Smooth muscle cell (in vitro differentiated cells): ENCODE results near the gene CPNE5. TPM values are rescaled to one million over a fixed set of nuclear protein-coding genes. Genes with fewer than 3 reads are reported as not detected.

Source experiments
- DNase-seq: peaks from one replicate; lab custom pipeline; 2025; ENCODE audit not compliant: unreplicated experiment; lab: John Stamatoyannopoulos, UW
- H2AFZ ChIP-seq: fragments of 200-600 bp; sonication (generic); 2 replicates; pipeline ENCODE4 v1.6.0; 2016; ENCODE audit warnings: antibody characterized with exemption, low read depth, mild to moderate bottlenecking
- H3F3A ChIP-seq: fragments of 200-600 bp; sonication (generic); 2 replicates; pipeline ENCODE4 v1.6.0; 2017; ENCODE audit warnings: antibody characterized with exemption, low read depth
- H3K27ac ChIP-seq: fragments of 200-600 bp; sonication (generic); 2 replicates; pipeline ENCODE4 v1.5.1; 2016; ENCODE audit warnings: low read depth, mild to moderate bottlenecking
- H3K27me3 ChIP-seq: fragments of 200-600 bp; sonication (generic); 2 replicates; pipeline ENCODE4 v1.6.1; 2016; ENCODE audit warnings: low read depth, mild to moderate bottlenecking
- H3K36me3 ChIP-seq: fragments of 200-600 bp; sonication (generic); 2 replicates; pipeline ENCODE4 v1.5.1; 2016; ENCODE audit warnings: low read depth
- H3K4me1 ChIP-seq: fragments of 200-600 bp; sonication (generic); 2 replicates; pipeline ENCODE4 v1.5.1; 2016; ENCODE audit warnings: low read depth
- H3K4me2 ChIP-seq: fragments of 200-600 bp; sonication (generic); 2 replicates; pipeline ENCODE4 v1.6.0; 2016; ENCODE audit warnings: mild to moderate bottlenecking
- H3K4me3 ChIP-seq: fragments of 200-600 bp; sonication (generic); 2 replicates; pipeline ENCODE4 v1.5.1; 2016; ENCODE audit warnings: mild to moderate bottlenecking
- H3K79me2 ChIP-seq: fragments of 200-600 bp; sonication (generic); 2 replicates; pipeline ENCODE4 v1.6.0; 2016; ENCODE audit warnings: low read depth, mild to moderate bottlenecking
- H3K9ac ChIP-seq: fragments of 200-600 bp; sonication (generic); 2 replicates; pipeline ENCODE4 v1.6.0; 2016; ENCODE audit warnings: low read depth
- H3K9me3 ChIP-seq: fragments of 200-600 bp; sonication (generic); replicated peaks from 2 replicates; pipeline ENCODE4 v1.5.1; 2016; ENCODE audit warnings: low read depth
- H4K20me1 ChIP-seq: fragments of 200-600 bp; sonication (generic); 2 replicates; pipeline ENCODE4 v1.6.0; 2016; ENCODE audit warnings: low read depth
- CTCF ChIP-seq: fragments of 200-600 bp; sonication (generic); IDR thresholded peaks from 2 replicates; pipeline ENCODE4 v1.5.1; 2017; ENCODE audit warnings: borderline replicate concordance, mild to moderate bottlenecking, antibody characterized with exemption; ENCODE audit not compliant: insufficient read depth, poor library complexity, severe bottlenecking
- WGBS: methylation state at CpG from one replicate; pipeline ENCODE4 v1.1.7; 2016; ENCODE audit warnings: low lambda C conversion rate; 5-methylcytosine and 5-hydroxymethylcytosine counted together
- polyA plus RNA-seq: library from polyadenylated mRNA; unstranded; fragments of >200 nt; fragmentation: Nextera tagmentation; extraction: Ambion mirVana; gene quantifications from 2 replicates; pipeline ENCODE4 v1.2.1, GENCODE V29; 2016
- total RNA-seq: library from RNA; depleted of rRNA; stranded (reverse); fragments of >200 nt; gene quantifications from 2 replicates; pipeline ENCODE4 v1.2.3, GENCODE V29; 2014

CPNE5 gene
- total and polyA plus RNA-seq, 2 experiments from 2014 or later, result 1.0 TPM; not detected in 1

- Histone ChIP-seq H3K4me2 (no peak overlapping the region), H3K4me3 (no peak overlapping the region), H3K27ac (no peak overlapping the region), H3K36me3 (no peaks in the 10 kb centered on the region), H4K20me1 (no peaks in the 10 kb centered on the region), H3K4me1 (peaks cover 17% of the 10 kb centered on the region), H3F3A (peaks cover 9% of the 10 kb centered on the region), H3K79me2 (no peaks in the 10 kb centered on the region), H3K9me3 (no peaks in the 10 kb centered on the region), H2AFZ (no peak overlapping the region), H3K9ac (no peak overlapping the region), H3K27me3 (no peaks in the 10 kb centered on the region)
- TF ChIP-seq CTCF, result peak; percentile 81
- 29% methylated on average over 3 of the region's 3 CpGs for WGBS
- no peak for DNase-seq
Measured at GRCh38 chr6:36851149-36851614, 11.9 kb upstream of the CPNE5 start.

- no peaks in the 10 kb centered on the region for H3K27me3 ChIP-seq
- no peaks in the 10 kb centered on the region for H4K20me1 ChIP-seq
- H2AFZ ChIP-seq, result no peak overlapping the region
- WGBS, result 97% methylated on average over 9 of the region's 9 CpGs
- no peak overlapping the region for H3K9ac ChIP-seq
- H3K27ac ChIP-seq, result no peak overlapping the region
- no peaks in the 10 kb centered on the region for H3K9me3 ChIP-seq
- TF ChIP-seq CTCF, result no peak
- no peak overlapping the region for H3K4me3 ChIP-seq
- no peak overlapping the region for H3K4me2 ChIP-seq
- H3K4me1 ChIP-seq, result peaks cover 17% of the 10 kb centered on the region
- DNase-seq, result no peak
- no peaks in the 10 kb centered on the region for H3K36me3 ChIP-seq
- peaks cover 9% of the 10 kb centered on the region for H3F3A ChIP-seq
- no peaks in the 10 kb centered on the region for H3K79me2 ChIP-seq
Measured at GRCh38 chr6:36850021-36850420, 10.8 kb upstream of the CPNE5 start.

- no peak overlapping the region for H3K27ac ChIP-seq
- no peak for DNase-seq
- WGBS, result 17% methylated on average over 26 of the region's 26 CpGs
Measured at GRCh38 chr6:36848658-36849441, 9.6 kb upstream of the CPNE5 start.

More at GRCh38 chr6:36848658-36849441, 9.6 kb upstream of the CPNE5 start:
- no peaks in the 10 kb centered on the region for H3K27me3 ChIP-seq
- no peak for TF ChIP-seq CTCF
- no peaks in the 10 kb centered on the region for H3K9me3 ChIP-seq
- no peak overlapping the region for H3K9ac ChIP-seq
- H3K79me2 ChIP-seq, result no peaks in the 10 kb centered on the region
- peaks cover 17% of the 10 kb centered on the region for H3K4me1 ChIP-seq
- peak overlapping the region; percentile 40 for H3K4me3 ChIP-seq
- H3K4me2 ChIP-seq, result peak overlapping the region; percentile 84
- peak overlapping the region; percentile 15 for H2AFZ ChIP-seq
- H4K20me1 ChIP-seq, result no peaks in the 10 kb centered on the region
- no peaks in the 10 kb centered on the region for H3K36me3 ChIP-seq
- peaks cover 9% of the 10 kb centered on the region for H3F3A ChIP-seq
